Melanocyte of skin (primary cell): ENCODE measurements around the gene KIAA0825. TPM values are rescaled to one million over a fixed set of nuclear protein-coding genes. Genes with fewer than 3 reads are reported as not detected.

ENCODE experiments used
- total RNA-seq, 2 donors: library from RNA; depleted of rRNA; stranded (reverse); fragments of >200 nt; gene quantifications; 2 replicates each; pipeline ENCODE4 v1.2.3, GENCODE V29; 2012

The KIAA0825 gene
- 1 to 10 TPM; 1.7 to 3.8 TPM for total RNA-seq

DNA sequence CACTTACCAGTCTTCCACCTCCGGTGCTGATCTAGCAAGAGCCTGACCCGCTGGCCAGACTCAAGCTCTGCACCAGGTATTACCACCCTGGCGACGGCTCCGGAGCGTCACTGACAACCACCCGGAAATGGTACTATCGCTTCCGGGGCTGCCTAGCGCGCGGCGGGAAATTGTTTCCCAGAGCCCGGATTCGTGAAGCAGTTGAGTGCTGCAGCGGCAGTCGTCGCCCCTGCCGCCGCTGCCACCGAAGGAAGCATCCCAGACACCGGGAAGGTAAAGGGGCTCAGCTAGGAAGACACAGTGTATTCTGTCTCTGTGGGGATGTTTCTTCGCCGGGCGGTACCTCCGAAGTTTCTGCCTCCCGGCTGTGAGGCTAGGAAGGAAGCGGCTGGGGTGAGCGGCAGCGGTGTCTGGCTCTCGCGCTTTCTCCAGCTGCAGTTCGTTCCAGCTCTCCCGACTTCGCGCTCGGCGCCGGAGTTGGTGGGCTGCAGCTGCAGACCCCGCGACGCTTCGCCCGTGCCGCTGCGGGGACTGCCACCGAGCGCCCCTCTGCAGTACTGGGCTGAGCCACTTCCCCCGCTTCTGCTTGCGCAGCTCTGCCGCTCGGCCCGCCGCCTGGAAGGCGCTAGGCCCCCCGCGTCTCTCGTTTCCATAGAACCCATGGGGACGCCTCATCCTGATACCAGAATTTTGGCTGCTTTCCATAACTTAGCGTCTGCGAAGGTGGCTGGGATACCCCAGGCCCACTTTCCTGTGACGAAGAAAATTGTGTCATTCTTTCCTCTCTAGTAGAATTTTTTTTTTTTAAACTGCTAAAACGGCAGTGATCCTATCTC lies at the start of gene KIAA0825, which contains the start of gene SLF1:
KIAA0825 (minus strand) TSS at position 112 of the 836 bp plus-strand sequence. CDS start 81,478 bp downstream, outside the sequence.
SLF1 (plus strand) TSS at position 177 of the 836 bp plus-strand sequence. CDS start 10,142 bp downstream, outside the sequence.

Other genes with a start within 250 kb of the KIAA0825 start
- gene SLF1, start 65 bp upstream of the KIAA0825 start, total RNA-seq: 10 to 100 TPM in 1 of 2 donors, 1 to 10 TPM in 1; 8.3 to 15.0 TPM